Stimulated activated CD4-positive, alpha-beta T cell treated with anti-CD3 and anti-CD28 coated beads, Interleukin-4, amount 100 ng/mL, for 1 hour (primary cell): Measurements from ENCODE around the gene PRKN.

Source experiments
- DNase-seq: peaks from one replicate; pipeline ENCODE4 v3.0.0-alpha.2; 2020

The PRKN gene

DNA sequence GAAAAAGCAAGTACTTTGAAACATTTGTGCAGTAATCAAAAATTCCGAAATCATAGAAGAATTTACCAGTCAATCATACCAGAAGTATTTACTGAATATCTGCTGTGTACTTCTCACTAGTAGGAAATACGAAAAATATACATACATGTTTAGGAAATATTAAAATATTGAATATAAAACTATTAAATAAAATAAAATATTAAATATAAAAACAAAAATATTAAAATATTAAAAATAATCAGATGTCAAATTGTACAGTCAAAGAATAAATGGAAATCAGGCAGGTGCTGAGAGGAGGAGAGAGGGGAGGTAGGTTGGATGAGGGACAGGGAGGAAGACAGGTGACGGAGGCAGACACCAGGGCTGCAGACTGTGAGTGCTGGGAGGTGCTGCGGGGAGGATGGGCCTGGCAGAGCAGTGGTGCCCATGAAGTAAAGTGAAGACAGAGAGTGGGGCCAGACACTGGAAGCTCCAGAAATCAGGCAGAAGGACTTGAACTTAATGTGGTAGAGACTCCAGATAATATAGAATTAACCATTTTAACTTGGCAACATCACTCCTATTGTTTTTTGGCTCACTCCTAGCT is 55.9 kb downstream of the PRKN start:
- DNase-seq, result no peak

DNA sequence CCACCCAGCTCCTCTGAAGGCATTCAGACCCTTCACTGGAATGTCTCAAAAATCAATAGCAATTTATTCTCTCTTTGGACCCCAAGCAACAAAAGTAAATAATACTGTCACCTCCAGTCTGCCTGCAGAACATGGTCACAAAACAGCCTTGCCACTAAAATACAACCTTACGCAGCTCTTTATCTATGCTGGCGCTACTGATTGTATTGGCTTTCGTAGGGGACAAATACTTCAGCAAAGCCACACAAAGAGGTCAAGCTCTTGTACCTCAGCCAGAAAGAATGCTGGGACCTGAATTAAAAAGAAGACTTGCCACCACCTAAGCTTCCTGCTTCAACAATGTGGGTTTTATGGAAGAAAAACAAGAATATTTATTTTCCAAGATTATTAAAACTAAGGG is 57.2 kb downstream of the PRKN start:
- DNase-seq, result no peak

DNA sequence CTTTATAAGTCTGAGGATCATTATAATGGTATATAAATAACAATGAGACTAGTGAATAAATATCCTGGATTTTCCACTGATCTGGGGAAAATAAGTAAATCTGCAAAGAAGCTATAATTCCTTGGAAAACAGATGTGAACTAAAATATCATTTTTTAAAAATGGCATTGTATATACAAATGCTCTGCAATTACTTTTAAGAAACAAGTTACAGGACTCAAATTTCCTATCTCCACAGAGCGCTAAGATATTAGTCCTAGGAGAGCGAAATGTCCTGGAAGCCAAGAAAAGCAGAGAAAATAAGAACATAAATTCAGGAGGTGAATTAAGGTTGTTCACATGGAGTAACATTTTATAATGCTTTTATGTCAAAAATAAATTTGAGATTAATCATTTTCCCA is 61.3 kb downstream of the PRKN start:
- no peak for DNase-seq

DNA sequence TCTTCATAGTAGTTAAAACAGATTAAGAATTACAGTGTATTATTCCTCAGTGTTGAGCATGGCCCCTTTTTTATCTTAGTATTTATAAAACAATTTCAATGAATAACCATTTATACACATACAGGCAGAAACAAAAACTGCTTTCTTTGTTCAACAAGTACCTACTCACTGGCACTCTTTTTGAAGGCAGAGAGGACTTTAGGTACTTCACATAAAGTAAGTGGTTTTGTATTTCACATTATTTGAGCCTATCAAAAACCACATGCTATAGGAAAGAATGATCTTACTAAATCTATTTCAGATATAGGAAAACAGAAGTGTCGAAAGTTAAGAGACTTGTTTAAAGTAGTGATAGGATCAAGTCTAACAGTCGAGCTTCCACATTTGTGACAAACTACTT is 73.8 kb downstream of the PRKN start:
- no peak for DNase-seq

DNA sequence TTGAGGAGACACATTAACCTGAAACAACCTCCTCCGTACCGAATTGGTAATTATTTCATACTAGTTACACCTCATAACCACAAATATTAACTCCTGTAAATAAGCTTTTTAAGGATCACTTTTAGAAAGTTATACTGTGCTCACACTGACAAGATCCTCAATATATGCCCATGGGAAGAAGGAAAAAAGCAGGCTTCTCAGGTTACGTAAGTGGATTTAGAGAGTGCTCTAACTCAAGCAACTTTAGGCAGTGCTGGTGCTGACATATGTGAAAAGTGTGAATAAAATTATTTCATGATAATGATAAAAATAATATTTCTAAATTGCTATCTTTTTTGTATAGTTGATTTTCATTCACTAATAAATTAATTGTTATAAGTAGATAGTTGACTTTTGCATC is 76.1 kb downstream of the PRKN start:
- no peak for DNase-seq

DNA sequence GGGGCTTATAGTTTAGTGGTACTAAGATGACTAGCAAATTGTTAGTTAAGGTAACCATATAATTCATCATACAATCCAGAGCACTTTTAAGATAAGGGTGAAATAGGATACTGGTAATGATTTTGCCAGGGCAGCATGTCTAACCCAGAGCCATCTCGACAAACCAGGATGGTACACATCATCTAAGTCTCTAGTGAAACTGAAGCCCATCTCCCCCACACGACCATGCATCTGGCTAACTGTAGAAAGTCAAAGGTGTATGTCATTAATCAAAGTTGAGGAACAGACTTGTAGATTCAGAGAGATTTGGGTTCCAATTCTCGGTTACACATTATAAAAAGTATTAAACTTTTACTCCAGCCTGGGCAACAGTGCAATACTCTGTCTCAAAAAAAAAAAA is 78.3 kb downstream of the PRKN start:
- DNase-seq, result no peak

DNA sequence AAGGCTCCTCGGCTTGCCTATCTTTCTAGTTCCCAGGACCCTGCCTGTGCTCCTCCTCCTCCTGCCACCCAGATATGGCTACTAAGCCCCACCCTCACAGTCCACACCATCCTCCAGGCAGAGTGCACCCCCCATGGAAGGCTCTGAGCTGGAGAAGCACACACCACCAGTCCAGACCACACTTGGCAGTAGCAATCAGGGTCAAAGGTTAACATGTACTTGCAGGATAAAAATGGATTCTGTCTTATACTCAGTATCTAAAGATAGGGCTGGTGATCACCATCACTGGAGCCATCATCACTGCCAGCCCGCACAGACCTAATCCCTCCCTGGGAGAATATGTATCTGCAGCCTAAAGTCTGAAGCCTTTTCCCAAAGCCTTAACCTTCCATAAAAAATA is 83.4 kb downstream of the PRKN start:
- DNase-seq, result no peak

DNA sequence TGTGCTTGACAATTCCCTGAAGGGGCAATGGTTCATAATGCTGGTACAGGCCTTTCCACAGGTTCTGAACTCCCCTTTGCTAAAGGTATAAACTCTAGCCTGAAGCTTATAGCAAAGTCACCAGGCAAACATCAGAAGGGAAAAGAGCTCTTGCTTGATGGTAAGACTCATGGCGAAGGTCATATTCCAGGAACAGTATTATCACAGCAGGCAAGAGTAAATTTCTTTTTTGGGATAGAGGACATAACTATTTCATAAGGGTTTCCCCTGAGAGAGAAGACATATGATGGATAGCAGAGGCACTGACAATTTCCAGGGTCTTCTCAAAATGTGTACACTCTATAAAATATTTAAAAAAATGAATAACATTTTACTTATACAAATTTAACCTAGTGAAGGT is 86.8 kb downstream of the PRKN start:
- no peak for DNase-seq

DNA sequence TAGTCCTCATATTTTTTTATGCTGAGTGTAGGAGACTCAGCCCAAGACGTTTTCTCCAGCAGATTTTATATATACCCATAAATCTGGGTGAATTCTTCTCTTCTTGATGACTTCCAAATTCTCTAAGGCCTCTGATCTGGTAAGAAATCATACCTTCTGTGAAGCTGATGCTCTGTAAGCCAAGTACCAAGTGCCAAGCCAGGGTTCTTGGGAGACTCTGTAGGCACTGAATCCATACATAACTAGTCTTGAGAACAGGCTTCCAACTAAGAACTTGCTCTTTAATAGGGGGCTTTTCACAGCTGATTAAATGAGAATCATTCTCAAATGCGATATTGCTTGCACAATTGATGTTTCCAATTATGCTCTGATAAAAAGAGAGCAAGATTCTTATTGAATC is 87.6 kb downstream of the PRKN start:
- DNase-seq, result no peak

DNA sequence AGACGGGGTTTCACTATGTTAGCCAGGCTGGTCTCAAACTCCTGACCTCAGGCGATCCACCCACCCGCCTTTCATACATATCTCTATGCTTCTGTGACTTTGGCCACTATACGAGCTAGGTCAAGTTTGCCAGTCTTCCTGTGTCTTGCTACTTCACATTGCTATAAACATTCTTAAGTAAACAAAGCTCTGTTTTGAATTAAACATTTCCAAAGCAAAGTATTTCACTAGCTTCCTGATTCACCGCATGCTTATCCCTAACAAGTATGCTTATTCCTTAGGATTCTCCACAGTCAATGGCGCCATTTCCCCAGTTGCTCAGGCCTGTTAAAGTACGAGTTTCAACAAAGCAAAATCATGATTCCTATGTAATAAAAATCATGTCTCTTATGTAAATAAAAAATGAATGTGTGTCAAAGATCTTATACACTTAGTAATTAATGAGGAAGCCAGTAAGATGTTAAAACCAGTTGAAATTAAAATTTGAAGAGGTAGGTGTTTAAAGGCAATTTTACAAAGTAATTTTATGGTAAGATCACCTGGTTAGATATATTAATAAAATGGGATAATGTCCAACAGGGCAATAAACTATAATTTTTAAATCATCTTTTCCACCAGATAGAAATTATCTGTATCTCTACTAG is 88.5 kb downstream of the PRKN start:
- no peak for DNase-seq

DNA sequence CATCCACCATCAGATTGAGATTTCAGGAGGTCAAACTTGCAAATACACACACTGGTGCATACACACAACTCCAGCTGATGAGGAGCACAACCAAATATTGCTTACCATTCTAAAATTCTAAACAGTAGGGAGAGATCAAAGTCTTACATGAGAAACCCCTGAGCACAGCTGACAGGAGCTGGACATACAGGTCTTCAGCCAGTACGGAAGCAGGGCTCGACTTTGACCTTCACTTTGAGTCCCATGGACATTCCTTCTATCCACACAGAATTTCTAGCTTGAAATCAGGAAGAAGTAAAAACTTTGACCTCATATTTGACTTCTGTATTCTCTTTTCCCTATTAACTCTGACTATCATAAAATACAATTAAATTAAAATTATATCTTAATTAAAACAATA is 90.2 kb downstream of the PRKN start:
- no peak for DNase-seq

DNA sequence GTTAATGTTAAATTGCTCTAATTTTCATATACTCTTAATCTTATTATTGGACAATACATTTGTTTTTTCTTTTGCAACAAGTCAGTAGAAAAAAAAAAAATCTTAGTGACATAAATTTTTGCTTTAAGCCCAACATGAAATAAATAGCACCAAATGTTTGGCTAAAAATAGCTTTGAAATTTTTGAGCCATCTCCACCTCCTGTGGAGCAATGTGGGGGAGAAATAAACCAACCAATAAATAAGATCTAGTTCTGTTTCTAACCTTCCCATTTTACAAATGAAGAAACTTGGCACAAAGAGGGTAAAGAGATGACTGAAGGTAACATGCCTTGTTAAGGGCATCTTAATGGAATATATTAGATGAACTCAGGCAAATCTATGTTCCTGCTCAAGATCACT is 91.4 kb downstream of the PRKN start:
- no peak for DNase-seq

DNA sequence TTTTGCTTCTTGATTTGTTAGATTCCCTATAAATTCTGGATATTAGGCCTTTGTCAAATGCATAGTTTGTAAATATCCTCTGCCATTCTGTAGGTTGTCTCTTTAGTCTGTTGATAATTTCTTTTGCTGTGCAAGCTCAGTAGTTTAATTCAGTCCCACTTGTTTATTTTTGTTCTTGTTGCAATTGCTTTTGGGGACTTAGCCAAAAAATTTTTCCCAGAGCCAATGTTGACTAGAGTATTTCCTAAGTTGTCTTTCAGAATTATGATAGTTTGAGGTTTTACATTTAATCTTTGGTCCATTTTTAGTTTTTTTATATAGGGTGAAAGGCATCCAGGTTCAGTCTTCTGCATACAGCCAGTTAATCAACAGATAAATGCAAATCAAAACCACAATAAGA is 96.0 kb downstream of the PRKN start:
- no peak for DNase-seq

DNA sequence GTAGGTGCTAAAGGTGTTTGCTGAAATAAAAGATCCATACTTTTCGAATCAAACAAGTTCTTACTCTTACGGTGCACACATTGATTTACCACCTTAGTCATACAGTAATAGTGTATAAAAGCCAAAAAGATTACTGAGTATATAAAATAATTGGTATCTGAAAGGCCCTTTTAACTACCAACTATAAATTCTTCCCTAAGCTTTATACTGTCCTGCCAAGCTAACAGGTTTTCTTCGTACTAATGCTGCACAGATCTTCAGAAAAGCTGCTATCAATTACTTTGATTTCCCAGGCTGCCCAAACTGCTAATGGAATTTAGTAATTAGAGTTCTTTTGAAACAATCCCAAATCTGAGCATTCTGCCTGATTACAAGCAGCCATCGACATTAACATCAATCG is 97.5 kb downstream of the PRKN start:
- DNase-seq, result no peak

DNA sequence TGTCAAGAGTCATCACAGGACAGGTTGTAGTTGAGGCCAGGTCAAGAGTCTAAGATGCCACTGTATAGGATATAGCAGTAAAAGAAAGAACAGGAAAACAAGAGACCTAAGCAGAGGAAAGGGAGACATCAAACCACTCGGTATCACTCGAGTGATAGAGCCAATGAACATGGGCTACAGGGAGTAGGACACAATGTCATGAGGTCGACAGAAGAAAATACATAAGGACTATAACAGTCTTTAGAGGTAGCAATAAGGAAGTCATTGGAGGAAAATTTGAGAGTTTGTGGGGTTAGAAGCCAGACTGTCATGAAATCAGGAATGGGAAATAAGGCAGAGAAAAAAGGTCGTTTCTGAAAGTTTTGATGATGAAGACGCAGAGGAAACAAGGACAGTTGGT is 99.7 kb downstream of the PRKN start:
- no peak for DNase-seq

DNA sequence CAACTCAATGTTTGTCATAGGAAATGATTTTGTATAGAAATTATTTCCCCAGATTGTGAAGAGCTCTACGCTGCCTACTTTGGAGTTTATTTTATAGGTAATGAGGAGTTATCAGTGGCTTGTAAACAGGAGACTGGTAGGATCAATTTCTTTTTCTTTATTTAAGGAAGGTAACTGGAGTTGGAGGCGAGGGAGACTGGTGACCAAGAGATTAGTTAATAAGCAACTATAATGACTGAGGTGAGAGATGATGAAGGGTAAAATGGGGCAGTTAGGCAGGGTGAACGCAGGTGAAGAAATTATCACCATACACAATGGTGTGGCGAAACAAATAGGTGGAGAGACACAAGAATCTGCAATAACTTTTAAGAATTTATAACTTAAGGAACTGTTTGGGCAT is 100.2 kb downstream of the PRKN start:
- DNase-seq, result no peak

DNA sequence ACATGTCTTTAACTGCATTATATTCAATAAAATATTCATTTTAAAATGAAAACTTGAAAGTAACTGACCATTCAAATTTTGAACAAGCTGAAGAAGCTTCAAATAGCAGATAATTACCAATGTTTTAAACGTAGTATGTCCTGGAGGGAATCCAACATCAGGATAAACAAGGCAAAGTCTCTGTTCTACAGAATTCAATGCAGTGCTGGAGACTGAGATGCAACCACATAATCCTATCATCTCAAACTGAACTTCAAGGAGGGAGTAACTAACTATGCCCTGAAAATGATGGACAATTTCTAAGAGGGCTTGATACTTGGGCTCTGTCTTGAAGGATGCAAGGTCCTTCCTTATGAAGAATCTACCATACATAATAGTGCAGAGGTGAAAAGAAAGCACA is 100.7 kb downstream of the PRKN start:
- no peak for DNase-seq

DNA sequence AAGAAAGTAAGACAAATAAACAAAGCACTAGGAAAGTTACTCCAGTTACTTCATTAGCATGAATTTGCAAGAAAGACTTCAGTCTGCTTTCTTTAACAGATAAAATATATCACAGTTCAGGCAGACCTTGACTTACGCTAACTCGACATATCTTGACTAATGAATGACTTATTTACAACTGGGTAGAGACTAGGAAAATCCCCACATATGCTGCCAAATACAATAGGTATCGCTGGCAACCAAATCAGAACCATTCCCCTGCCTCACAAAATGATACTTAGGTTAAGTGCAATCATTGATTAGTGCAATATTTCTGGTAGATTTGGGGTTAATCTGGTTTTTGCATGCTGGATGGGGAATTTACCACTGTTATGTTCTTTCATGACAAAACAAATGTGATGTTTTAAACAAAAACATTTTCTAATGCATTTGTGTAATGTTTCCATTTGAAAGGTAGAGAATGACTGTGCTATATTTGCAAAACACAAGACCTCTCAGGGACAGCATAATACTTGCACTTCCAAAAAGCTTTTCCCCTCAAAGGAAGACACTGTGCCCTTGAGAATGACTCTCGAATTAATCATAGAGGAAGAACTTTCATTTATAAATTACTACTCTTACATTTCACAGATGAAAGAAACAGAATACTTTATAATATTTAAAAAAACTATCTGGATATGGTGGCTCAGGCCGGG is 101.6 kb downstream of the PRKN start:
- no peak for DNase-seq

DNA sequence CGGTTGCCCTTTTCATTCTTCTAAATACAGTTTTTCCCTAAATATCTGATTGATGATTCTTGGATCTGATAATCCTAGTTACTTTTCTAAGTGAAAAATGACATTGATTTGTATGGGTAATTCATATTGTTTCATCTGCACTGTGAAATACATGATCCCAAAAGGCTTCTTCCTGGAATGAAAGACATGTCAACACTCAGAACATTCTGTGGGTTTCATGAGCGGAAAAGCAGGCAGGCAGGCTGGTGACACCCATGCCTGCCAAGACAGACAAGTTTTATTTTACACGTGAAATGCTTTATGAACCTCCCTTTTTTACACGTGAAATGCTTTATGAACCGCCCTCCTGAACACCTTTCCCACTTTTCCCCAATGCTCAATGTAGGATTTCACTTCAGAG is 105.0 kb downstream of the PRKN start:
- DNase-seq, result no peak

DNA sequence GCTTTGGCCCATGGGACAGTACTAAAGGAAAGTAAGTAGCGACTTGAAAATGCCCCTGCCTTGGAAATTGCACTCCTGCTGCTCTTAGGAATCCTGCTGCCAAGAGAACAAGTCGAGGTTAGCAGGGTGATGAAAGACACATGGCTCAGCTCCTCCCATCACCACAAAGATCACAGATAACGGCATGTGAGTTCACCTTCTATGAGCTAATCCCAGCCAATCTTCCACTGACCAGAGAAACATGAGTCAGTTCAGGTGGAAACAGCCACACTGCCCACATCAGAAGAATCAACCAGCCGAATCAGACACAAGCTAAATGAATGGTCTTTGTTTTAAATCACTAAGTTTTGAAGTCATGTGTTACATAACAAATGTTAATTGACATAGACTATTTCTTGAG is 106.3 kb downstream of the PRKN start:
- no peak for DNase-seq

DNA sequence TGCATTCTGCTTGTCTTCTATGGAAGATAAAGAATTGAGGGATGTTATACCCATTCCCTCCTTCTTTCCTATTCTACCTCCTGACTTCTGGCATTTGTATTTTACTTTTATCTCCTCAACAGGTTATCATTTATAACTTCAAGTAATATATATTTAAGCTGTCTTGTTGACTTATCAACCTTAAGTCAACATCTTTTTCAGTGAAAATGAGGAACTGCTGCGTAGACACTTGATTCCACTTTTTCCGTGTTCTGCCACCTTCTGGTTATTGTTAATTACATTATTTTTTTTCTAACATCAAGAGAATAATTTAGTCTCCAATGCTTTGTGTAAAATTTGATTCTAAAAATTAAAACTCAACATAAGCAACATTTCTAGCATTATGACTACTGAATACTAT is 107.5 kb downstream of the PRKN start:
- no peak for DNase-seq

DNA sequence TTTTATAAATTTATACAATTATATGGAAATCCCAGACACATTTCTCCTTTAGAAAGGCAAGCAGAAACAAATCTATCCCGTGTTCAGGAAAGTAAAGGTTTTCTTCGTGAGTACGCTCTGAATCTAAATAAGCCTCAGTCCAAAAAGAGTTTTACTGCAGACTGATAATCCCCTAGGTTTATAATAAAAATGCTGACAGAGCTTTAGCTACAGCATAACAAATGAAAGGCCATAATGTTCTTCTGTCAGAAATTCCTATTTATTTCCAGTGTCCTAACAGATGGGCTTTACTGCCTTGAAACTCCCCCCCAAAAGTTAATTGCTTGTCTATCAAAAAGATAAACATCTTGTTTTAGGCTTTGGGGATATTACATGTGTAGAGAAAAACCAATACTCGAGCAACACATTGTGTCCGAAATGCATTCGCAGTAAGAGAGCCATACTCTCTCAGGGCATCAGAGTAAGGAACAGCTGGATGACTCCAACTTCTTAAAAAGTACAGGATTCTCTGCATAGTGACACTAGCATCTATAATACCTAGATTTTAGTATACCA is 109.0 kb downstream of the PRKN start:
- no peak for DNase-seq

DNA sequence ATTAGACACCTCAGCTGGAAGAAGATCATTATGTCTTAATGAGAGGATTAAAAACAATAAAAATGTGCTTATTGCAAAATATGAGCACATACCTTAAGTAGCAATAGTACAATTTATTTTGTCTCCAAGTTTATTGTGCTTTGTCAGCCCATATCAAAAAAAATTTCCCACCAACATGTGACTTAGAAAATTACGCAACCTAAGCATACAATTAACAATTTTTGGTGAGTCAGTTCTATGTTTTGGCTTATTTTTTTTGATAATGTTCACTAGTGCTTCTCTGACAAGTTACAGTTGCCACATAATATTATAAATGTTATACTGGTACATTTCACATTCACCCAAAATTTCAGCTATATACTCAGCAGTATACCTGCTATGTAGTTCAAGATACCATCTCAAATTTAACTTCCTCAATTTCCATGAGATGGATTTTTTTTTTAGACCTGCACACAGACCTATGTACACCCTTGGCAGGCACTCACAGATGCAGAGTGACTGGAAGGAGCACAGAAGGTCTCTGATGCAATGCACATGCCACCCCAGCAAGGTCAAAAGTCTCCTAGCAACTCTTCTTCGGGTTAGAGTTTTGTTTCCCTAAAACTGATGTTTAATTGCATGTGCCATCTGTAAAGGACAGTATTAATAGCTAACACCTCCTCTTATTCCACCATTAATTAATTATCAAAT is 112.4 kb downstream of the PRKN start:
- no peak for DNase-seq

DNA sequence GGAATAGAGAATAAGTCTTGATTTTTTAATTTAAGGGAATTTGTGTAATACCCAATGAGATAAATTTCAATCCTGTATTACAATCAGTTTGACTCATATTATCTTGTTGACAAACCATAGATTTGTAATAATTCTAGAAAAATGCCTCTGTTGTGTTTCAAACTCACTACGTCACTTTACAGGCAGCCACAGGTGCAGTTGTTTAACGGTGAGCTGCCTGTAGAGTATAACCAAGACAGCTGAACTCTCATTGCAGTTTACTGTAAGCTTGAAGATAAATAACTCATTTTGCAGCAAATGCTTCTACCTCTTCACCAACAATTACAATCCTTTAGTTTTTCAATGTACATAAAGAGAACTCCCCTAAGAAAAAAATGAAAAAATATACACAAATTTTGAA is 114.3 kb downstream of the PRKN start:
- no peak for DNase-seq
